Stimulated activated CD8-positive, alpha-beta memory T cell treated with anti-CD3 and anti-CD28 coated beads, Interleukin-2, amount 100 ng/mL, for 1 hour (primary cell): Measurements from ENCODE around the gene OVCH2.
"Not testable (repeated sequence)": the region's sequence is repeated elsewhere in the genome, so short reads cannot be mapped to it uniquely, and the experiment has no call there.

Experiments
- DNase-seq, 2 donors: peaks; one replicate each; pipeline ENCODE4 v3.0.0-alpha.2; 2020; ENCODE audit warnings: low read depth in 2 of 2

Gene OVCH2

DNA sequence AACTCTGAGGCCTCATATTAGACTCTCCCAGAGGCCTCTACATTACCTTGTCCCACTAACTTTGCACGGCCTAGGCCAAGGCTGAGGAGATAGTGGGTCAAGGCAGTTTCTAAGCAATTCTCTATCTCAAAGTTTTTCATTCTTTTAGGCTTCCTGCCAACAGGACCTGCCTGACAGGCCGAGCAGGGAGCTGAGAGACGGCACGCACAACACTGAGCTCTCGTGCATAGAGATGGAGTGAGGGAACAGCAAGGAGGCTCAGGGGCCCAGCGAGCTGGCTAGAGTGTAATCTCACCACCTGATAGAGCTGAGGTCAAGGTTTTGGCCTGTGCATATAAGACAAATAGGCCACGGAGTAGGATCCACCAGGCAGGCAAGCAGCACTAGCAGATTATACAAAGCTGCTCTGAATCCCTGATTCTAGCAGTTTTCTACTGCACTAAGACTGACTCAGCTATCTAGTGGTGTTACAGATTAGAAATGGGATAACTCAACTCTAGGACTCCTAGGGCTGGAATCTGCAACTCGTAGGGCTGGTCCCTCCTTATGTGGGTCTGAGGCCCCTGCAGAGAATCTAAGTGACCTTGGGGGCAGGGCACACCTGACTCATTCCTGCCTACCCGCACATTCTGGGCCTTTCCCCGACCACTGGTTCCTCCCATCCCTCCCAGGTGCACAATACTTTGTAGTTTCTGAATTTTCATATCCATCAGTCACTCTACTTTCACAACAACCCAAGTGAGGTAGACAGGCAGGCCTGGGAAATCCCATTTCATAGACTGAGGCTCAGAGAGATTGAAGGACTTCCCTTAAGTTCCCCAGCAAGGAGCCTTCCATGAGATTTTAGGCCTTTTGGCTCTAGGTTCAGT, 34.7 kb downstream of the OVCH2 start:
- DNase-seq, result no peak

DNA sequence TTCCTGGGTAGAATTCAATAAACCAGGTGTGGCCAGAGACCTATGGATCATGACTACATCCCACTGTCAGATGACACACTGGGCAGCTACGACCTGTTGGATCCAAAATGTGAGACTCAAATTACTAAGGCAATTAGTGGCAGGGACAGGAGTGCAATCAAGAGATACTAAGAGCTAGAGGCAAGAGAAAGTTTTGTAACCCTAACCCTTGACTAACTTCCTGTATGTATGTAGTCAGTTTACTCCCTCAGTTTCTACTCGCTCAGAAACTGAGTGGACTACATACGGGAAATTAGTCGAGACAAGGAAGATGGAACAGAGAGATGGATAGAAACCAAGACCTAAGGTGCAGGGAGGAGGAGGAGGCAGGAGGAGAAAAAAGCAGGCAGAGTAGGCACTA, 35.6 kb downstream of the OVCH2 start:
- DNase-seq, result no peak

DNA sequence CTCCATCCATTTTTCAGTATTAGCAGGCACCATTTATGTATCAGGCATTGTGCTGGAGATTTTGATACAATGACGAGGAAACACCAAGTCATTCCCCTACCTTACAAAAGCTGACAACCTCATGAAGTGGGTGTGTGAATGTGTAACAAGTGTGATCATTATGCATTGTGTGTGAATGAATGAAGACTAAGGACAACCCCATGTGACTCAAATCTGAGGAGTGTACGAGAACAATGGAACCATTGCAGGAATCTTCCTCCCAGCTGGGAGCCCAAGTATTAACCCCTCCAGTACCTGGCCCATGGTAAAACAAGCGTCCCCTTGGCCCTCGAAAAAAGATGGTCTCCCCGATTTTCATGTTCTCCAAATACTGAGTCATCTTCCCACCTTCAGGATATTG, 37.4 kb downstream of the OVCH2 start:
- no peak for DNase-seq

DNA sequence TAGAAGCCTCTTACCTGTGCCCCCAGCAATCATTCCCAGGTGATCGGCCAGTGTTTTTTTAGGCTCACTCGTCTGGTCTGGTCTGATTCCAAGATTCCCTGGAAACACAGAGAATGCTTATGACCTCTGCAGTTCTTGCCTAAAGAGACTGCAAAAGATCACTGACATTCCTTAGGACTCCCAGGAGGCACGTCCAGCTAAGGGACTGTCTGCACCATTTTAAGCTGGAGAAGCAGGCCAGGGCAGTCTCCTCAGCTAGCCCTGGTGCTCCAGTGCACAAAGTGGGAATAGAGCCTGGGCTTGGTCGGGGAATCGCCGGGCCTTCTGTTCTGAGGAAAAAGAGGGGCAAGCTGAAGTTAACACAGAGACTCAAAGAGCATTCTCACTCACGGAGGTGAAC, 37.8 kb downstream of the OVCH2 start:
- no peak for DNase-seq

DNA sequence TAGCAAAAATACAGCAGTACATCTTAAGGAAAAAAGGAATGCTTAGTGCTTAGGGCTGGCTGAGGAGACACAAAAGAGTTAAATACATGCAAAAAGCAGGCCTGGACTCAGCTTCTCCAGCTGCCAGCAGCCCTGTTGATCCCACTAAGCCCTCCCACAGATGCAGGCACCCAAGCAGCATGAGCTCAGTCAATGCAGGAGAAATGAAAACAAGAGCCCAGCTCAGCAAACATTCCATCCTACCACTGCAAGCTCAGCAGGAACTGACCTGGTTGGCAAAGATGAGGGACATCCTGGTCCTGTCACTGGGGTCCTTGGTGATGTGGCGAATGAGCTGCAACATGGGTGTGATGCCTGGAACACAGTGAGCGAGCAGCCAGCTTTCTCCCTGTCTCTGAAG, 38.8 kb downstream of the OVCH2 start:
- DNase-seq, result no peak

DNA sequence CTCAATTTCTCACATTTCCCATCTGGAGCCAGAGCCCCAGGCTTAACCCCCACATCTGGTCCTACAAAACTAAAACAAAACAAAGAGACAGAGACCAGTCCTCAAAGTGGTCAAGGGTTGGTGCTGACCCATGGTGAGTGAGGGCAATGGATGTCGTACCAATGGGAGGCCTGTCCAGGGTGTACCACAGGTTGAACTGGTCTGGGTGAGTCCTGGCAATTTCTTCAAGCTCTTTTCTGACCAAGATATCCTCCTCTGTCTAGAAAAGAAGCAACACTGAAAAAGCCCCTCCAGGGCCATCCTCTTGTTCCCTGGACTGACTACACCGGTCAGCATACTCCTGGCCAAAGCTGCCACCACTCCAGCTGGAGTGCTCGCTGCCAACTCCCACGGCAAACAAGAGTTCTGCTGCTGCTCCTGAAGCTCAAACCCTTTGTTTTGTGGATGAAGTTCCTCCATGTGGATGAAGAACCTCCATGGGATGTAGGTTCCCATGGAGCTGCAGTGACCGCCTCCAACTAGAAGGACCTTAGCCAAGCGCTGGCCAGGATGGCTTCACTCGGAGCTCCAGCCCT, 39.9 kb downstream of the OVCH2 start:
- DNase-seq, result no peak

- DNase-seq, result peak; percentile 9 to 59
Measured at GRCh38 chr11:7665473-7666291, 40.6 kb downstream of the OVCH2 start.

- no peak for DNase-seq
Measured at GRCh38 chr11:7664867-7665266, 41.4 kb downstream of the OVCH2 start.

DNA sequence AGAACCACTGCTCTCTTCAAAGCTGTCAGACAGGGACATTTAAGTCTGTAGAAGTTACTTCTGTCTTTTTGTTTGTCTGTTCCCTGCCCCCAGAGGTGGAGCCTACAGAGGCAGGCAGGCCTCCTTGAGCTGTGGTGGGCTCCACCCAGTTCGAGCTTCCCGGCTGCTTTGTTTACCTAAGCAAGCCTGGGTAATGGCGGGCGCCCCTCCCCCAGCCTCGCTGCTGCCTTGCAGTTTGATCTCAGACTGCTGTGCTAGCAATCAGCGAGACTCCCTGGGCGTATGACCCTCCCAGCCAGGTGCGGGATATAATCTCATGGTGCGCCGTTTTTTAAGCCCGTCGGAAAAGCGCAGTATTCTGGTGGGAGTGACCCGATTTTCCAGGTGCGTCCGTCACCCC, 42.7 kb downstream of the OVCH2 start:
- not testable (repeated sequence) for DNase-seq

GRCh38 chr11:7657306-7658025, 48.8 kb downstream of the OVCH2 start:
- no peak for DNase-seq

GRCh38 chr11:7656704-7657103, 49.6 kb downstream of the OVCH2 start:
- no peak for DNase-seq

DNA sequence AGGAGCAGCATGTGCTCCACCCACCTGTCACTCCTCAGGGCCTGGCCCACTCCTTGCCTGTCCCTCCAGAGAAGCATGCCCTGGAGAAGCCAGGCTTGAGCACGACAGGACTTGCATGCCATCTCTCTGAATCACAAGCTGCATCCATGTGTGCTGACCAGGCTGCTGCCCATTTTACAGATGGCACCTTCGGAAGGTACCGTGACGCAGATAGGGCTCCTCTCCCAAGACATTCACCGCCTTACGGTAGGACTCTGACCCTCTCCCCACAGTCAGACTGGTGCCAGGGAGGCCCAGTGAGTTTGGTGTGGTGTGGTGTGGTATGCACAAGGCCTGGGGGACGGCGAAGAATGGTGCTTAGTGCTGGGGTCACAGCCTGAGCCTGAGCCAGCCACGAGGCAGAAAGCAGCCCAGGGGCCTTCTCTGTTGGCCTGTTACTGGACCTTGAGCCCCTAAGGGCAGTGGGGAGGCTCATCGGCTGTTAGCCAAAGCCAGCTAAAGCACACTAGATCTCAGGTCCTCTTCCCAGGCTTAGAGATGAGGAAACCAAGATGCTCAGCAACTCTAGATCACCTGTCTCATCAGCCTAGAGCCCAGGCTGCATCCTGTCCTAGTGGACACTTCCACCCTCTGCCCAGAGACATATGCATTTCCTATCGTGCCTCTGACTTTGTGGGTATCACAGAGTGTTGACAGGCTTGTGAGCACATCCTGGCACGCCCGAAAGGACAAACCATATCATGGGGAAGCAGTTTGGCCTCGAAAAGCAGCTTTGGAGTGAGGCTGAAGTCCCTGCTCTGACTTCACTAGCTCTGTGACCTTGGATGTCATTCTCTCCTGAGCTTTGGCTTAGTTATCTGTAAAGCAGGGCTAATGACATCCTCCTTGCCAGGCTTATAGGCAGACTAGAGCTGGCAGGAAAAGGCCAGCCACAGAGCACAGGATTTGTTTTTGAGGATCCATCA, 50.7 kb downstream of the OVCH2 start:
- no peak for DNase-seq

- no peak for DNase-seq
Measured at GRCh38 chr11:7654195-7654705, 52.0 kb downstream of the OVCH2 start.

DNA sequence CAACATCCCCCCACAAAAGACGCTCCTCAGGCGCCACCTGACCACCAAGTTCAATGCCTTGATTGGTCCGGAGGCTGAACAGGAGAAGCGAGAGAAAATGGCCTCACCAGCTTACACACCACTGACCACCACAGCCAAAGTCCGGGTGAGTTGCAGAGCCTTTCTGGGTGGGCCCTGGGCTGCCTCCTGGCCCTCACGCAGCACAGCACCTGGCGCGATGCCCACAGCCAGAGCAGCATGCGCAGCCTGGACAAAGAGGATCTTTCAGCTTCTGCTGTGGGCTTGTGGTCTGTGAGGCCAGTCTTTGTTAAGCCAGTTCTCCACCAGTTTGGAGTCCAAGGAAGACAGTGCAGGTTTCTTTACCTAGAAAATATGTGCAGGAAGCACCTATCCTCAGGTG, 54.6 kb downstream of the OVCH2 start:
- no peak for DNase-seq

GRCh38 chr11:7651140-7651551, 55.1 kb downstream of the OVCH2 start:
- DNase-seq, result no peak

DNA sequence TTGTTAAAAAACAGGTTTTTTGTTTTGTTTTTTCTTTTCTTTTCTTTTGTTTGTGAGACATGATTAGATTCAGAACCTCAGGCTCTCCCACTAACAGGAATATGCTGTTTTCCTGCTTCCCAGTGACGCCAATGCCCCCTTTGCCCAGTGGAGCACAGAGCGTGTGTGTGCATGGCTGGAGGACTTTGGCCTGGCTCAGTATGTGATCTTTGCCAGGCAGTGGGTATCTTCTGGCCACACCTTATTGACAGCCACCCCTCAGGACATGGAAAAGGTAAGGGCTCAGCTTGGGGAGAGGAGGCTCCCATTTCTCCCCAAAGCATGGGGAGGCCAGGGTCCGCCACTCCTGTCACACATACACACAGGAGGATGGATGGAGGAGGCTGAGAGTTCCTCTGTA, 58.0 kb downstream of the OVCH2 start:
- no peak for DNase-seq

- DNase-seq, result no peak
Measured at GRCh38 chr11:7646866-7647265, 59.4 kb downstream of the OVCH2 start.

GRCh38 chr11:7645206-7645605, 61.1 kb downstream of the OVCH2 start:
- DNase-seq, result no peak

- no peak for DNase-seq
Measured at GRCh38 chr11:7643314-7643713, 63.0 kb downstream of the OVCH2 start.

GRCh38 chr11:7642747-7643146, 63.5 kb downstream of the OVCH2 start:
- DNase-seq, result no peak

DNA sequence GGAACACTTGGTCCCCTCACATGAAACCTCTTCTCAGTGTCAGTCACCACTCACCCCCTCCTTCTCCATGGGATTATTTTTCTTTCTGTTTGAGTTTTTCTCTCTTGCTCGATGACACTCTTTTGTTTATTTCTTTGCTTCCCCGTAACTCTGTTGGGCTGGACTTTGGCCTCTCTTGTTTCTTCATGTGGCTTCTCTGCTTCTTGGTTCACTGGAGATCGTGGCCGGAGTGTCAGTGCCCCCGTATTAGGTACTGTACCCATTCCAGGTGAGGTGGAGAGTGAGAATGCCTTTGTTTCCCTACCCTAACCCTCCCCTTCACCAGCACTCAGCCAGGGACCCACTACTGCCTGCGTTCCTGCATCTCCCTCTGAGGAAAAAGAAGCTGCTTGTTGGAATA, 65.5 kb downstream of the OVCH2 start:
- no peak for DNase-seq
